Measurements from ENCODE around the gene APLN. TPM values are rescaled to one million over a fixed set of nuclear protein-coding genes. Genes with fewer than 3 reads are reported as not detected.

Gene APLN
- total and polyA plus RNA-seq, 2 of the 13 experiments (the other 11 are each of a cell fraction or from before 2014, with no cell fraction given): 0.02 to 0.17 TPM

- H3K36me3 ChIP-seq (replicated peaks in 1 of 2; ENCODE audit: control insufficient read depth in 1 of 2, insufficient read depth in 2 of 2, low read length in 2 of 2): no peaks in the 10 kb centered on the region
- no peak for TF ChIP-seq HHEX (CRISPR knock-in tag; IDR thresholded peaks at IDR 0.05)
- TF ChIP-seq SPEN (CRISPR knock-in tag; IDR thresholded peaks at IDR 0.05; ENCODE audit: low read depth): no peak
- TF ChIP-seq POGK (CRISPR knock-in tag; conservative IDR thresholded peaks at IDR 0.05): no peak
- no peak for TF ChIP-seq ZNF143 (CRISPR knock-in tag; IDR thresholded peaks at IDR 0.05)
- TF ChIP-seq ZNF44 (CRISPR knock-in tag; IDR thresholded peaks at IDR 0.05): no peak
- no peak for TF ChIP-seq ZNF510 (CRISPR knock-in tag; IDR thresholded peaks at IDR 0.05; ENCODE audit: low read depth)
- TF ChIP-seq SSRP1 (CRISPR knock-in tag; IDR thresholded peaks at IDR 0.05): no peak
- no peak for TF ChIP-seq RFX3 (CRISPR knock-in tag; IDR thresholded peaks at IDR 0.05)
- no peak for TF ChIP-seq ZNF761 (CRISPR knock-in tag; conservative IDR thresholded peaks at IDR 0.05)
- TF ChIP-seq SAFB2 (CRISPR knock-in tag; IDR thresholded peaks at IDR 0.05; ENCODE audit: borderline replicate concordance, low read depth): no peak
- no peak for TF ChIP-seq NFYC (CRISPR knock-in tag; IDR thresholded peaks at IDR 0.05)
- H4K20me1 ChIP-seq (ENCODE audit: insufficient read depth, low read length): no peaks in the 10 kb centered on the region
- 0 out of 2 replicates have a peak, but pooled peaks cover 7% of the 10 kb centered on the region for H3K4me1 ChIP-seq (ENCODE audit: insufficient read depth, low read length)
- ChIA-PET POLR2A (no interaction called here), CTCF (ENCODE audit: low intra/inter-chr PET ratio, low total read pairs) (no interaction called here)
- in situ Hi-C loops (cut with HindIII; ENCODE audit: extremely low pct_ligation_motif_present, low pct_unique_long_range_greater_than_20kb) (no loop called here), intact Hi-C loops (cut with micrococcal nuclease; ENCODE audit: unreplicated experiment) (no loop called here)
- no TSS peak for BruUV-seq (replicated peaks)
- H2AFZ ChIP-seq (ENCODE audit: low read length): no peak overlapping the region
- no peaks in the 10 kb centered on the region for H3K9me3 ChIP-seq (ENCODE audit: low read length)
- H3K9ac ChIP-seq (ENCODE audit: insufficient read depth, low read depth, low read length): no peak overlapping the region
- no peak for DNase-seq (ENCODE audit: low spot score)
- 24% methylated on average over 7 of the region's 9 CpGs for WGBS (ENCODE audit: low lambda C conversion rate)
- H3K4me3 ChIP-seq (replicated peaks in 1 of 3; ENCODE audit: insufficient read depth in 1 of 3, low read depth in 2 of 3, low read length in 3 of 3): no peak overlapping the region
- no peak for FAIRE-seq
- peaks cover 3 to 25% of the 10 kb centered on the region in 2 experiments; a peak in 3 of 5 replicates for H3K27me3 ChIP-seq (ENCODE audit: control insufficient read depth in 1 of 2, insufficient read depth in 2 of 2, low read length in 2 of 2)
- H3K27ac ChIP-seq (ENCODE audit: extremely low read length, insufficient read depth, low read length): no peak overlapping the region
- no peaks in the 10 kb centered on the region for H3K79me2 ChIP-seq (ENCODE audit: insufficient read depth, low read length)
- no peak for ATAC-seq
- no peak overlapping the region for H3K4me2 ChIP-seq (ENCODE audit: low read depth, low read length)
Measured at GRCh38 chrX:129649268-129650182, 5.2 kb downstream of the APLN start.
